Heart right ventricle (tissue), 16 donors: ENCODE data around the gene RAB7A. TPM values are rescaled to one million over a fixed set of nuclear protein-coding genes. Genes with fewer than 3 reads are reported as not detected.

Experiments used
- ATAC-seq, 8 donors: fragments of 200-7000 bp; cut with Tn5 transposase; one replicate each; pipeline ENCODE4 v1.9.1; 2020; ENCODE audit warnings: mild to moderate bottlenecking in 8 of 8, moderate library complexity in 8 of 8, moderate number of reproducible peaks in 1 of 8
- DNase-seq, 2 donors: peaks; one replicate each; pipeline ENCODE4 v3.0.0-alpha.2; 2020
- H3K27ac ChIP-seq, 10 donors: fragments of 200-600 bp; sonication (generic) in 2 of 10; one replicate each; pipeline versions ENCODE4 v1.5.0 to v1.8.0; 2020 to 2022; ENCODE audit warnings: mild to moderate bottlenecking in 3 of 10
- H3K27me3 ChIP-seq, 7 donors: fragments of 200-600 bp; one replicate each; pipeline ENCODE4 v1.8.0; 2021 to 2022; ENCODE audit warnings: mild to moderate bottlenecking in 2 of 7
- H3K36me3 ChIP-seq, 9 donors: fragments of 200-600 bp; sonication (generic) in 1 of 9; one replicate each; pipeline versions ENCODE4 v1.5.0 to v1.8.0; 2020 to 2022; ENCODE audit warnings: mild to moderate bottlenecking in 2 of 9
- H3K4me1 ChIP-seq, 9 donors: fragments of 200-600 bp; sonication (generic) in 1 of 9; one replicate each; pipeline versions ENCODE4 v1.5.0 to v1.8.0; 2020 to 2022; ENCODE audit warnings: mild to moderate bottlenecking in 4 of 9
- H3K4me3 ChIP-seq, 10 donors: fragments of 200-600 bp; sonication (generic) in 2 of 10; one replicate each; pipeline versions ENCODE4 v1.5.0 to v1.8.0; 2020 to 2022; ENCODE audit warnings: mild to moderate bottlenecking in 7 of 10, moderate library complexity in 2 of 10
- H3K9me3 ChIP-seq, 11 donors: fragments of 200-600 bp in 10 of 11; sonication (generic) in 2 of 11; one replicate each; pipeline versions ENCODE4 v1.5.0 to v1.8.0; 2013 to 2022; ENCODE audit warnings: mild to moderate bottlenecking in 2 of 11, control low read depth in 1 of 11, moderate library complexity in 1 of 11
- WGBS, 2 donors: extraction: QIAGEN DNeasy Blood & Tissue Kit; methylation state at CpG; one replicate each; pipeline ENCODE4 v1.1.7; 2013; ENCODE audit warnings: inconsistent platforms in 1 of 2; 5-methylcytosine and 5-hydroxymethylcytosine counted together
- intact Hi-C, 10 donors: fragments of 100-400 bp; cut with DNase I; formaldehyde crosslinking; loops; one replicate each; pipeline versions ENCODE4 v1.11.1 to v1.14.2; 2022
- polyA plus RNA-seq, 2 donors: library from polyadenylated mRNA; stranded (reverse); fragments of 200-250 nt; gene quantifications; one replicate each; pipeline ENCODE4 v1.2.3, GENCODE V29; 2013
- total RNA-seq, 10 donors: library from RNA; stranded (reverse); fragmentation: NEBNext Ultra II Directional in 3 of 10; extraction: Animal tissue kit (Norgen Biotek cat#: 25700) in 3 of 10; gene quantifications; one replicate each; pipeline versions ENCODE4 v1.2.1 to v1.2.4, GENCODE V29; 2021 to 2023
- TF ChIP-seq, protein P1 (sequence below), 9 donors: fragments of 200-600 bp; sonication (generic) in 2 of 9; IDR thresholded peaks; one replicate each; pipeline versions ENCODE4 v1.5.0 to v1.8.0; 2021 to 2022; ENCODE audit warnings: antibody characterized with exemption in 9 of 9, mild to moderate bottlenecking in 5 of 9, moderate library complexity in 1 of 9
- donor health status: Arrhythmogenic right ventricular cardiomyopathy.
- donor health status: ischemic (EF 13 %, LVEDD 7.1; RV severe dilation, severe dysfunction).
- donor health status: healthy with polysubstance abuse.
- donor health status: DM: no; HTN: yes; CAD: no.
- donor health status: DM: no; HTN: no; CAD: no.
- donor health status: ischemic (EF 25% LVEDD 6.9; RV normal size, moderate dysfunction).
- donor health status: ischemic (EF 25% LVEDD 5.7; RV mildly dilated, moderate dysfunction).
- donor health status: healthy.
- donor health status: DM: yes; HTN: yes; CAD: no.
- donor health status: Ischemic cardiomyopathy.
- donor health status: ischemic (EF 35%, LVEDD 5.7; RV mildly dilated, moderate dysfunction).
- donor health status: nonischemic (EF 11% LVEDD 7.7; RV severe dilation, severe dysfunction).
- donor health status: DM: yes; HTN: yes; CAD: no.
- donor health status: PGD.
- donor health status: ischemic (EF 29% LVEDD 5.4; RV normal size, mild dysfunction).
- donor health status: nonischemic (EF 23%, LVEDD 6.1; RV moderate dilation, normal function).

The RAB7A gene
- total and polyA plus RNA-seq, 12 donors: 161 to 348 (median 296) TPM

DNA sequence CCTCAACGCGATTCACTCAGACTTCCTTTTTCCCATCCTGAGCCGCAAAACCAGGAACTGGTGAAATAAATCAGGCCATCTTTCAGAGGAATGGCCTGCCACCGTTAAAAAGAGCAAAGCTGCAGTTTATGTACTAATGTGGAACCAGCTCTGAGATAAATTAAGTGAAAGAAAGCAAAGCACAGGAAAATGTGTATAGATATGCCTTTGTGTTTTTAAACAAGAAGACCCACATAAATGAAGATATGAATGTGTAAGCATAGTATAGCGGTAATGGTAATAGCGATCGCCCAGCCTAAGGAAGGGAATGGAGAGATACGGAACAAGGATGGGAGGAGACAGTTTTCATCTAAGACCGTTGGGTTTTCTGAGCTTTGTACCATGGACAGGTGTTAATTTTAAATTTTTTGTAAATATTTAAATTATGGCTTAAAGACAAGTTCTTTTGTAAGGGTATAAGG is 44.6 kb upstream of the RAB7A start:
- intact Hi-C loops: loop anchor here in 9 of 10 donors (1.0 to 10.0 kb wide), 14 partner anchors 43 to 198 kb away; partner anchors contain the start of genes RAB7A (in 3 of the 9) and ACAD9 (in 2 of the 9)
- Histone ChIP-seq H3K36me3 (no peaks in the 10 kb centered on the region), H3K27ac (peak overlapping the region; percentile 88 to 99 (median 95)), H3K4me3 (peak overlapping the region; percentile 54 to 78 (median 66)), H3K27me3 (no peaks in the 10 kb centered on the region), H3K9me3 (no peaks in the 10 kb centered on the region), H3K4me1 (peaks cover 0 to 21% (median 8%) of the 10 kb centered on the region in 9 donors)
- ATAC-seq (no peak), DNase-seq (no peak)
- WGBS, 2 donors: 41 to 43% methylated on average over 9 of the region's 9 CpGs
- TF ChIP-seq, protein P1, sequence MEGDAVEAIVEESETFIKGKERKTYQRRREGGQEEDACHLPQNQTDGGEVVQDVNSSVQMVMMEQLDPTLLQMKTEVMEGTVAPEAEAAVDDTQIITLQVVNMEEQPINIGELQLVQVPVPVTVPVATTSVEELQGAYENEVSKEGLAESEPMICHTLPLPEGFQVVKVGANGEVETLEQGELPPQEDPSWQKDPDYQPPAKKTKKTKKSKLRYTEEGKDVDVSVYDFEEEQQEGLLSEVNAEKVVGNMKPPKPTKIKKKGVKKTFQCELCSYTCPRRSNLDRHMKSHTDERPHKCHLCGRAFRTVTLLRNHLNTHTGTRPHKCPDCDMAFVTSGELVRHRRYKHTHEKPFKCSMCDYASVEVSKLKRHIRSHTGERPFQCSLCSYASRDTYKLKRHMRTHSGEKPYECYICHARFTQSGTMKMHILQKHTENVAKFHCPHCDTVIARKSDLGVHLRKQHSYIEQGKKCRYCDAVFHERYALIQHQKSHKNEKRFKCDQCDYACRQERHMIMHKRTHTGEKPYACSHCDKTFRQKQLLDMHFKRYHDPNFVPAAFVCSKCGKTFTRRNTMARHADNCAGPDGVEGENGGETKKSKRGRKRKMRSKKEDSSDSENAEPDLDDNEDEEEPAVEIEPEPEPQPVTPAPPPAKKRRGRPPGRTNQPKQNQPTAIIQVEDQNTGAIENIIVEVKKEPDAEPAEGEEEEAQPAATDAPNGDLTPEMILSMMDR (IDR thresholded peaks at IDR 0.05): no peak

DNA sequence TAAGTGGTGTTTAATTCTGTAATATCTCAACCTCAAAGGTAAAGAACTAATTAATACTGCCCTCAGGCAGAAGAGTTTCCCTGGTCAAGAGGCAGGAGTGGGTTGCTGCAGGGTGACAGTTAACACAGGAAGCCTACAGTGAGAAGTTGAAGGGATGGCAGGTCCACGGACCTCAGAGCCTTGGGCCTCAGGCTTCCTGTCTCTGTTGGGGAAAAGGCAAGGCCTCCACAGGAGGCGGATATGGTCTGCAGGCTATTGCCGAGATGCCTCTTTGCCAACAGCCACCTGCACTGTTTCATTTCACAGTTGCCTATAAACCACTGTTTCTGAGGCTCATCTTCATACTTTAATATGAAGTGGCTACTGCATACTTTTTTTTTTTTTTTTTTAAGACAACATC is 42.0 kb upstream of the RAB7A start:
- Histone ChIP-seq H3K27me3 (no peaks in the 10 kb centered on the region), H3K9me3 (no peaks in the 10 kb centered on the region), H3K4me3 (no peak overlapping the region), H3K36me3 (no peaks in the 10 kb centered on the region), H3K4me1 (peaks cover 0 to 21% (median 8%) of the 10 kb centered on the region in 9 donors), H3K27ac (no peak overlapping the region)
- no peak for ATAC-seq
- intact Hi-C loops: loop anchor here in 7 of 10 donors (5.0 to 10.0 kb wide), 6 partner anchors 43 to 191 kb away; partner anchors contain the start of genes ACAD9 (in 1 of the 7) and RAB7A (in 1 of the 7)
- DNase-seq: no peak
- TF ChIP-seq, protein P1 (IDR thresholded peaks at IDR 0.05): no peak
- WGBS, 2 donors: 66 to 77% methylated on average over 3 of the region's 3 CpGs

DNA sequence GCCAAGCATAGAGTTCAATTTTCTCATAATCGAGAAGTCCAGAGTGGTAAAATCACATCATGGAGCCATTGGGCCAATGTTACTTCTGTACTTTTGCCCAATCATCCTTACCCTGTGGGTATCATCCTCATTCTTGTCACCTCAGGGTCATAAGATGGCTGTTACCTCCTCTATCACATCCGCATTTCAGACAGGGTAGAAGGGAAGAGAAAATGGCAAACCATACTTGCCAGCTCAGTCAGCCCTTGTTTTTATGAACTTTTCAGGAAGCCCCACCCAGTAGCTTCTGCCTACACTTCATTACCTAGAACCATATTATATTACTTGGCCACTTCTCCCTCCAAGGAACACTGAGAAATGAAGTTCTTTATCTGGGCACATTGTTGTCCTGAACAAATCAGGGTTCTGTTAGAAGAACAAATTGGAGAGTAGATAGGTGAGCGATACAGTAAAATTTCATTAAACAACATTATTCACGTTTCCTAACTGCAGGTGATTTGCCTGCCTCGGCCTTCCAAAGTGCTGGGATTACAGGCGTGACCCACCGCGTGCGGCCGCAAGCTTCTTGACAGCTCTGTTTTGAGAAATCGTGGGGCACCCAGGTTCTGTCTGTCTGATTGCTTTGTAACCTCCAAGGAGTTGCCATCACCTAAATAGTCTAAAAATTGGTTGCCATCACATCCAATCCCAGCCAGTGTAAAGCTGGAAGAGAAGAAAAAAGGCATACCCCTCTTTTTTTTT is 40.8 kb upstream of the RAB7A start:
- intact Hi-C loops: loop anchor here in 8 of 10 donors (5.0 to 10.0 kb wide), 6 partner anchors 42 to 190 kb away; partner anchors contain the start of genes ACAD9 (in 1 of the 8) and RAB7A (in 1 of the 8)
- no peaks in the 10 kb centered on the region for H3K27me3 ChIP-seq
- 90 to 92% methylated on average over 11 of the region's 11 CpGs for WGBS, 2 donors
- no peak for DNase-seq
- H3K4me3 ChIP-seq: no peak overlapping the region
- TF ChIP-seq, protein P1 (IDR thresholded peaks at IDR 0.05): no peak
- peaks cover 0 to 17% (median 7%) of the 10 kb centered on the region in 9 donors for H3K4me1 ChIP-seq
- no peaks in the 10 kb centered on the region for H3K9me3 ChIP-seq
- ATAC-seq: no peak
- no peaks in the 10 kb centered on the region for H3K36me3 ChIP-seq
- H3K27ac ChIP-seq: no peak overlapping the region

DNA sequence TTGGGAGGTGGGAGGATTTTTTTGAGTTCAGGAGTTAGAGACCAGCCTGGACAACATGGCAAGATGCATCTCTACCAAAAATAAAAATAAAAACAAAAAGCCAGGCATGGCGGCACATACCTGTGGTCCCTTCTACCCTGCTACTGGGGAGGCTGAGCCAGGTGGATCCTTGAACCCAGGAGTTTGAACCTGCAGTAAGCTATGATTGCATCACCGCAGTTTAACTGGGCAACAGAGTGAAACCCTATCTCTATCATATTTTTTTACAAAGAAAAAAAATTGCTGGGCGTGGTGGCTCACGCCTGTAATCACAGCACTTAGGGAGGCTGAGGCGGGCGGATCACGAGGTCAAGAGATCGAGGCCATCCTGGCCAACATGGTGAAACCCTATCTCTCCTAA is 39.5 kb upstream of the RAB7A start:
- TF ChIP-seq, protein P1 (IDR thresholded peaks at IDR 0.05): no peak

More for the DNA sequence above, 39.5 kb upstream of the RAB7A start:
- intact Hi-C loops: loop anchor here in 3 of 10 donors (5.0 to 10.0 kb wide), 4 partner anchors 108 to 188 kb away; partner anchors contain the start of gene ACAD9 (in 1 of the 3)
- Histone ChIP-seq H3K9me3 (no peaks in the 10 kb centered on the region), H3K4me1 (peaks cover 0 to 12% (median 2%) of the 10 kb centered on the region in 9 donors), H3K4me3 (no peak overlapping the region), H3K36me3 (no peaks in the 10 kb centered on the region), H3K27ac (no peak overlapping the region), H3K27me3 (no peaks in the 10 kb centered on the region)
- ATAC-seq (no peak), DNase-seq (no peak)
- WGBS, 2 donors: 96 to 98% methylated on average over 8 of the region's 8 CpGs
